ENCODE measurements around the gene TEKT5. TPM values are rescaled to one million over a fixed set of nuclear protein-coding genes. Genes with fewer than 3 reads are reported as not detected.
A peak's percentile ranks its signal among the peaks of the same experiment; 100 is the strongest.

Gene TEKT5
- total and polyA plus RNA-seq, 8 donors: 0.17 to 1.1 (median 0.26) TPM; not detected in 1

- no peak for TF ChIP-seq CTCF (IDR thresholded peaks at IDR 0.05)
- H3K27me3 ChIP-seq: no peaks in the 10 kb centered on the region
- no peaks in the 10 kb centered on the region for H3K36me3 ChIP-seq
- H3K4me1 ChIP-seq: no peaks in the 10 kb centered on the region
- 51 to 55% methylated on average over 2 of the region's 2 CpGs for WGBS, 2 donors
- no peak for FAIRE-seq
- no peak for DNase-seq
- intact Hi-C loops (cut with DNase I): no loop called here
- H3K4me3 ChIP-seq: no peak overlapping the region
- H3K9me3 ChIP-seq: no peaks in the 10 kb centered on the region
- no peak overlapping the region for H3K27ac ChIP-seq
- ATAC-seq: no peak
Measured at GRCh38 chr16:10587622-10588021, 107.1 kb downstream of the TEKT5 start.

- 60 to 71% methylated on average over 5 of the region's 5 CpGs for WGBS, 2 donors
- FAIRE-seq (no peak), DNase-seq (no peak), ATAC-seq (no peak)
- H3K9me3 ChIP-seq: no peaks in the 10 kb centered on the region
- H3K4me3 ChIP-seq: no peak overlapping the region
- intact Hi-C loops (cut with DNase I): no loop called here
- no peaks in the 10 kb centered on the region for H3K4me1 ChIP-seq
- no peaks in the 10 kb centered on the region for H3K36me3 ChIP-seq
- H3K27me3 ChIP-seq: no peaks in the 10 kb centered on the region
- no peak for TF ChIP-seq CTCF (IDR thresholded peaks at IDR 0.05)
- H3K27ac ChIP-seq: no peak overlapping the region
Measured at GRCh38 chr16:10584981-10585438, 109.7 kb downstream of the TEKT5 start.

GRCh38 chr16:10583269-10583668 lies 111.5 kb downstream of the TEKT5 start:
- intact Hi-C loops (cut with DNase I): no loop called here
- 76 to 82% methylated on average over 4 of the region's 4 CpGs for WGBS, 2 donors
- FAIRE-seq: no peak
- Histone ChIP-seq H3K36me3 (no peaks in the 10 kb centered on the region), H3K9me3 (no peaks in the 10 kb centered on the region), H3K27ac (no peak overlapping the region), H3K4me3 (no peak overlapping the region), H3K27me3 (no peaks in the 10 kb centered on the region), H3K4me1 (peaks cover 0 to 5% (median 0%) of the 10 kb centered on the region in 3 donors)
- TF ChIP-seq CTCF (IDR thresholded peaks at IDR 0.05): no peak
- ATAC-seq: no peak
- no peak for DNase-seq

- peaks cover 0 to 6% (median 0%) of the 10 kb centered on the region in 3 donors for H3K4me1 ChIP-seq
- WGBS, 2 donors: 59 to 61% methylated on average over 2 of the region's 2 CpGs
- no peak overlapping the region for H3K4me3 ChIP-seq
- H3K27ac ChIP-seq: no peak overlapping the region
- no peaks in the 10 kb centered on the region for H3K36me3 ChIP-seq
- H3K9me3 ChIP-seq: no peaks in the 10 kb centered on the region
- no peak for DNase-seq
- no peak for TF ChIP-seq CTCF (IDR thresholded peaks at IDR 0.05)
- no peaks in the 10 kb centered on the region for H3K27me3 ChIP-seq
- FAIRE-seq: no peak
- intact Hi-C loops (cut with DNase I): no loop called here
- no peak for ATAC-seq
Measured at GRCh38 chr16:10581507-10581906, 113.2 kb downstream of the TEKT5 start.

GRCh38 chr16:10580883-10581247 lies 113.9 kb downstream of the TEKT5 start:
- no peaks in the 10 kb centered on the region for H3K36me3 ChIP-seq
- H3K27ac ChIP-seq: peak overlapping the region in 1 of 4 donors; percentile 51
- ATAC-seq (no peak), FAIRE-seq (no peak), DNase-seq (no peak)
- intact Hi-C loops (cut with DNase I): no loop called here
- peak overlapping the region; percentile 57 to 84 (median 80) for H3K4me3 ChIP-seq
- no peak for TF ChIP-seq CTCF (IDR thresholded peaks at IDR 0.05)
- H3K4me1 ChIP-seq: peaks cover 0 to 6% (median 0%) of the 10 kb centered on the region in 3 donors
- 22 to 23% methylated on average over 7 of the region's 7 CpGs for WGBS, 2 donors
- H3K9me3 ChIP-seq: no peaks in the 10 kb centered on the region
- no peaks in the 10 kb centered on the region for H3K27me3 ChIP-seq

Measured in pancreas (tissue), 10 donors.